ENCODE results near the gene PDE3A. TPM values are rescaled to one million over a fixed set of nuclear protein-coding genes. Genes with fewer than 3 reads are reported as not detected.
"Not testable (repeated sequence)": the region's sequence is repeated elsewhere in the genome, so short reads cannot be mapped to it uniquely, and the experiment has no call there.

PDE3A gene
- total RNA-seq, 4 donors from 2014 or later: 4.4 to 5.3 (median 4.9) TPM

GRCh38 chr12:20383612-20384011 is 15.3 kb downstream of the PDE3A start:
- in situ Hi-C loops (cut with MboI; ENCODE audit: low sequenced_read_pairs in 4 of 4): loop anchor here in 1 of 4 donors (25.0 kb wide), 1 partner anchor 471 kb away; no protein-coding TSS in a partner anchor
- H3K4me1 ChIP-seq: no peaks in the 10 kb centered on the region
- no peak overlapping the region for H3K4me3 ChIP-seq

GRCh38 chr12:20384836-20385235 is 16.5 kb downstream of the PDE3A start:
- H3K4me1 ChIP-seq, H3K36me3 ChIP-seq, ATAC-seq, H3K9me3 ChIP-seq, H3K4me3 ChIP-seq, DNase-seq, H3K27me3 ChIP-seq, H3K27ac ChIP-seq: not testable (repeated sequence)
- intact Hi-C loops (cut with DNase I; ENCODE audit: low total_unique reads): loop anchor here (10.0 kb wide), 1 partner anchor 160 kb away; no protein-coding TSS in a partner anchor
- in situ Hi-C loops (cut with MboI; ENCODE audit: low sequenced_read_pairs in 4 of 4): loop anchor here in 1 of 4 donors (25.0 kb wide), 1 partner anchor 473 kb away; no protein-coding TSS in a partner anchor

More at GRCh38 chr12:20383612-20384011, 15.3 kb downstream of the PDE3A start:
- Histone ChIP-seq H3K27me3 (no peaks in the 10 kb centered on the region), H3K9me3 (no peaks in the 10 kb centered on the region), H3K36me3 (no peaks in the 10 kb centered on the region), H3K27ac (no peak overlapping the region)
- intact Hi-C loops (cut with DNase I; ENCODE audit: low total_unique reads): loop anchor here (10.0 kb wide), 1 partner anchor 161 kb away; no protein-coding TSS in a partner anchor
- ATAC-seq (no peak), DNase-seq (no peak)
- no peak for TF ChIP-seq POLR2A (IDR thresholded peaks at IDR 0.05)
- TF ChIP-seq, protein P1, sequence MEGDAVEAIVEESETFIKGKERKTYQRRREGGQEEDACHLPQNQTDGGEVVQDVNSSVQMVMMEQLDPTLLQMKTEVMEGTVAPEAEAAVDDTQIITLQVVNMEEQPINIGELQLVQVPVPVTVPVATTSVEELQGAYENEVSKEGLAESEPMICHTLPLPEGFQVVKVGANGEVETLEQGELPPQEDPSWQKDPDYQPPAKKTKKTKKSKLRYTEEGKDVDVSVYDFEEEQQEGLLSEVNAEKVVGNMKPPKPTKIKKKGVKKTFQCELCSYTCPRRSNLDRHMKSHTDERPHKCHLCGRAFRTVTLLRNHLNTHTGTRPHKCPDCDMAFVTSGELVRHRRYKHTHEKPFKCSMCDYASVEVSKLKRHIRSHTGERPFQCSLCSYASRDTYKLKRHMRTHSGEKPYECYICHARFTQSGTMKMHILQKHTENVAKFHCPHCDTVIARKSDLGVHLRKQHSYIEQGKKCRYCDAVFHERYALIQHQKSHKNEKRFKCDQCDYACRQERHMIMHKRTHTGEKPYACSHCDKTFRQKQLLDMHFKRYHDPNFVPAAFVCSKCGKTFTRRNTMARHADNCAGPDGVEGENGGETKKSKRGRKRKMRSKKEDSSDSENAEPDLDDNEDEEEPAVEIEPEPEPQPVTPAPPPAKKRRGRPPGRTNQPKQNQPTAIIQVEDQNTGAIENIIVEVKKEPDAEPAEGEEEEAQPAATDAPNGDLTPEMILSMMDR (IDR thresholded peaks at IDR 0.05 in 4 of 5, conservative IDR thresholded peaks at IDR 0.05 in 1 of 5): no peak

- H3K4me1 ChIP-seq: no peaks in the 10 kb centered on the region
- in situ Hi-C loops (cut with MboI; ENCODE audit: low sequenced_read_pairs in 4 of 4): loop anchor here in 1 of 4 donors (25.0 kb wide), 1 partner anchor 479 kb away; no protein-coding TSS in a partner anchor
- ATAC-seq: no peak
Observed at GRCh38 chr12:20390846-20391245, 22.5 kb downstream of the PDE3A start.

GRCh38 chr12:20392339-20392738 is 24.0 kb downstream of the PDE3A start:
- DNase-seq: no peak
- intact Hi-C loops (cut with DNase I; ENCODE audit: low total_unique reads): no loop called here
- no peaks in the 10 kb centered on the region for H3K27me3 ChIP-seq
- no peak for TF ChIP-seq POLR2A (IDR thresholded peaks at IDR 0.05)
- no peak overlapping the region for H3K27ac ChIP-seq
- ATAC-seq: no peak
- no peaks in the 10 kb centered on the region for H3K4me1 ChIP-seq
- H3K36me3 ChIP-seq: no peaks in the 10 kb centered on the region
- H3K4me3 ChIP-seq: no peak overlapping the region
- in situ Hi-C loops (cut with MboI; ENCODE audit: low sequenced_read_pairs in 4 of 4): loop anchor here in 1 of 4 donors (25.0 kb wide), 1 partner anchor 480 kb away; no protein-coding TSS in a partner anchor
- no peaks in the 10 kb centered on the region for H3K9me3 ChIP-seq

More at GRCh38 chr12:20390846-20391245, 22.5 kb downstream of the PDE3A start:
- Histone ChIP-seq H3K27ac (no peak overlapping the region), H3K4me3 (no peak overlapping the region), H3K9me3 (no peaks in the 10 kb centered on the region), H3K36me3 (no peaks in the 10 kb centered on the region), H3K27me3 (no peaks in the 10 kb centered on the region)
- TF ChIP-seq POLR2A (IDR thresholded peaks at IDR 0.05): no peak
- TF ChIP-seq, protein P1 (IDR thresholded peaks at IDR 0.05 in 4 of 5, conservative IDR thresholded peaks at IDR 0.05 in 1 of 5): no peak
- no peak for DNase-seq
- intact Hi-C loops (cut with DNase I; ENCODE audit: low total_unique reads): no loop called here

- no peak for ATAC-seq
- H3K36me3 ChIP-seq: no peaks in the 10 kb centered on the region
- no peaks in the 10 kb centered on the region for H3K27me3 ChIP-seq
- TF ChIP-seq, protein P1 (IDR thresholded peaks at IDR 0.05 in 4 of 5, conservative IDR thresholded peaks at IDR 0.05 in 1 of 5): no peak
- no peak for TF ChIP-seq POLR2A (IDR thresholded peaks at IDR 0.05)
- no peaks in the 10 kb centered on the region for H3K9me3 ChIP-seq
- in situ Hi-C loops (cut with MboI; ENCODE audit: low sequenced_read_pairs in 4 of 4): loop anchor here in 1 of 4 donors (25.0 kb wide), 1 partner anchor 481 kb away; no protein-coding TSS in a partner anchor
- intact Hi-C loops (cut with DNase I; ENCODE audit: low total_unique reads): no loop called here
- no peak overlapping the region for H3K27ac ChIP-seq
- no peaks in the 10 kb centered on the region for H3K4me1 ChIP-seq
- no peak overlapping the region for H3K4me3 ChIP-seq
- DNase-seq: no peak
Observed at GRCh38 chr12:20393707-20394106, 25.4 kb downstream of the PDE3A start.

Measured in gastrocnemius medialis (tissue), 4 donors.